CD4-positive, CD25-positive, alpha-beta regulatory T cell (primary cell): ENCODE data around the gene GTF2E1. TPM values are rescaled to one million over a fixed set of nuclear protein-coding genes. Genes with fewer than 3 reads are reported as not detected.

Source experiments
- ATAC-seq, 2 donors: fragments of 150-1000 bp; cut with Tn5 transposase; one replicate each; pipeline ENCODE4 v1.10.0; 2021; ENCODE audit warnings: low read depth in 2 of 2, moderate number of reproducible peaks in 2 of 2, moderate library complexity in 1 of 2
- DNase-seq, 3 donors: peaks; one replicate each; pipeline versions ENCODE4 v3.0.0 to v3.0.0-alpha.2; 2012 to 2022; ENCODE audit warnings: mixed read lengths in 1 of 3
- H3K27ac ChIP-seq: one replicate; pipeline ENCODE4 v1.7.0; 2013; ENCODE audit warnings: mild to moderate bottlenecking, low read length; ENCODE audit not compliant: insufficient read depth, poor library complexity, severe bottlenecking
- H3K27me3 ChIP-seq: one replicate; pipeline ENCODE4 v1.7.0; 2013; ENCODE audit warnings: low read length; ENCODE audit not compliant: control insufficient read depth, insufficient read depth
- H3K36me3 ChIP-seq: one replicate; pipeline ENCODE4 v1.7.0; 2013; ENCODE audit warnings: mild to moderate bottlenecking, low read length, moderate library complexity; ENCODE audit not compliant: control insufficient read depth, insufficient read depth
- H3K4me1 ChIP-seq: 2 replicates; pipeline ENCODE4 v1.7.0; 2013; ENCODE audit warnings: mild to moderate bottlenecking, low read length; ENCODE audit not compliant: insufficient read depth, control insufficient read depth, poor library complexity, severe bottlenecking
- H3K4me3 ChIP-seq: one replicate; pipeline ENCODE4 v1.7.0; 2013; ENCODE audit warnings: low read depth, mild to moderate bottlenecking, low read length, moderate library complexity
- H3K9me3 ChIP-seq, 2 experiments: 1 replicate in 1 of 2; 2 replicates in 1 of 2; pipeline ENCODE4 v1.7.0; 2013; ENCODE audit warnings: low read length in 2 of 2, mild to moderate bottlenecking in 1 of 2, moderate library complexity in 1 of 2; ENCODE audit not compliant: control insufficient read depth in 2 of 2
- H3K27ac Mint-ChIP-seq, 3 donors: one replicate each; pipeline ENCODE4 v1.8.0; 2020 to 2022; ENCODE audit warnings: mild to moderate bottlenecking in 3 of 3, mixed read lengths in 3 of 3, moderate library complexity in 2 of 3
- H3K27me3 Mint-ChIP-seq: one replicate; pipeline ENCODE4 v1.8.0; 2022; ENCODE audit warnings: mild to moderate bottlenecking, mixed read lengths
- H3K36me3 Mint-ChIP-seq: one replicate; pipeline ENCODE4 v1.8.0; 2020; ENCODE audit warnings: mixed read lengths
- H3K4me1 Mint-ChIP-seq, 4 donors: one replicate each; pipeline ENCODE4 v1.8.0; 2020 to 2022; ENCODE audit warnings: mixed read lengths in 4 of 4, mild to moderate bottlenecking in 1 of 4
- H3K4me3 Mint-ChIP-seq, 4 donors: one replicate each; pipeline ENCODE4 v1.8.0; 2020 to 2022; ENCODE audit warnings: mild to moderate bottlenecking in 4 of 4, mixed read lengths in 4 of 4, moderate library complexity in 3 of 4
- H3K9me3 Mint-ChIP-seq, 7 donors: one replicate each; pipeline ENCODE4 v1.8.0; 2020 to 2022; ENCODE audit warnings: mixed read lengths in 7 of 7, mild to moderate bottlenecking in 3 of 7, moderate library complexity in 2 of 7
- polyA plus RNA-seq, 4 donors: library from polyadenylated mRNA; unstranded; fragments of 300-500 nt; fragmentation: Illumina TruSeq; gene quantifications; one replicate each; pipeline ENCODE4 v1.2.3, GENCODE V29; 2021
- total RNA-seq: library from RNA; stranded (reverse); gene quantifications from one replicate; pipeline ENCODE4 v1.2.3, GENCODE V29; 2022

The GTF2E1 gene
- total and polyA plus RNA-seq, 5 donors from 2014 or later: 14.7 to 23.1 (median 18.7) TPM

GRCh38 chr3:120800625-120801024 lies 58.1 kb downstream of the GTF2E1 start:
- Mint-ChIP-seq H3K27me3 (peaks cover 4% of the 10 kb centered on the region), H3K9me3 (no peaks in the 10 kb centered on the region), H3K4me1 (no peaks in the 10 kb centered on the region), H3K4me3 (no peak overlapping the region), H3K36me3 (no peaks in the 10 kb centered on the region), H3K27ac (no peak overlapping the region)
- Histone ChIP-seq H3K4me3 (no peak overlapping the region), H3K9me3 (no peaks in the 10 kb centered on the region), H3K36me3 (no peaks in the 10 kb centered on the region), H3K27ac (no peak overlapping the region), H3K4me1 (no peaks in the 10 kb centered on the region), H3K27me3 (peaks cover 2% of the 10 kb centered on the region)
- DNase-seq (no peak), ATAC-seq (no peak)

DNA sequence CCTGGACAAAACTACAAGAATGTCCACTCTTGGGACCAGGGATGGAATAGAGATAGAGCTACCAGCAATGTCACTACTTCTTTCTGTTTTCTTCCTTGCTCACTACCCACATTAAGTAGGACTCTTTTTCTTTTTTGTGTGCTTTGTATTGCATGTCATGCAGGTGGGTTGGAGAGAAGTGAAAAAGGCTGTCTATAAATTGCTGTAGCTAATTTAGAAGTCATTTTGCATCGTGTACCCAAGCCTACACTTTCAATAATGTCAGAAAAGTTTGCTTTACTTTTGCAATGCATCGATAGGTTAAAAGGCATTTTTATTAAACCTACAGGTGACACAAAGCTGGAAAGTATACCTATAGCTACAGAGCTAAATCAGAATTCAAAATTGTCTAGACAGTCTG lies 58.9 kb downstream of the GTF2E1 start:
- Histone ChIP-seq H3K4me3 (no peak overlapping the region), H3K9me3 (no peaks in the 10 kb centered on the region), H3K27me3 (peaks cover 2% of the 10 kb centered on the region), H3K27ac (no peak overlapping the region), H3K36me3 (no peaks in the 10 kb centered on the region), H3K4me1 (no peaks in the 10 kb centered on the region)
- ATAC-seq: no peak
- peaks cover 6% of the 10 kb centered on the region for H3K27me3 Mint-ChIP-seq
- no peak overlapping the region for H3K4me3 Mint-ChIP-seq
- H3K27ac Mint-ChIP-seq: no peak overlapping the region
- H3K36me3 Mint-ChIP-seq: no peaks in the 10 kb centered on the region
- no peaks in the 10 kb centered on the region for H3K9me3 Mint-ChIP-seq
- no peak for DNase-seq
- H3K4me1 Mint-ChIP-seq: no peaks in the 10 kb centered on the region

DNA sequence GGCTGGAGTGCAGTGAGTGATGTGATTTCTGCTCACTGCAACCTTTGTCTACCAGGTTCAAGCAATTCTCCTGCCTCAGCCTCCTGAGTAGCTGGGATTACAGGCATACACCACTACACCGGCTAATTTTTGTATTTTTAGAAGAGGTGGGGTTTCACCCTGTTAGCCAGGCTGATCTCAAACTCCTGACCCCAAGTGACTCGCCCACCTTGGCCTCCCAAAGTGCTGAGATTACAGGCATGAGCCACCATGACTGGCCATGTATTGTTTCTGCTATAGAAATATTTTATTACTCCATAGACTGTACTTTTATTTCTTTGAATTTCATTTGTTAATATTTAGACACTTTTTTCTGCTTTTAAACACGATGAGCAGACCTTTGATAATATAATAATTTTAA lies 60.4 kb downstream of the GTF2E1 start:
- no peaks in the 10 kb centered on the region for H3K36me3 Mint-ChIP-seq
- Histone ChIP-seq H3K36me3 (no peaks in the 10 kb centered on the region), H3K4me1 (no peaks in the 10 kb centered on the region), H3K27ac (no peak overlapping the region), H3K27me3 (peaks cover 2% of the 10 kb centered on the region), H3K4me3 (no peak overlapping the region), H3K9me3 (no peaks in the 10 kb centered on the region)
- DNase-seq: no peak
- no peak for ATAC-seq
- H3K27me3 Mint-ChIP-seq: peaks cover 11% of the 10 kb centered on the region
- H3K9me3 Mint-ChIP-seq: peaks cover 0 to 2% (median 0%) of the 10 kb centered on the region in 7 donors
- H3K4me1 Mint-ChIP-seq: no peaks in the 10 kb centered on the region
- H3K27ac Mint-ChIP-seq: no peak overlapping the region
- H3K4me3 Mint-ChIP-seq: no peak overlapping the region

DNA sequence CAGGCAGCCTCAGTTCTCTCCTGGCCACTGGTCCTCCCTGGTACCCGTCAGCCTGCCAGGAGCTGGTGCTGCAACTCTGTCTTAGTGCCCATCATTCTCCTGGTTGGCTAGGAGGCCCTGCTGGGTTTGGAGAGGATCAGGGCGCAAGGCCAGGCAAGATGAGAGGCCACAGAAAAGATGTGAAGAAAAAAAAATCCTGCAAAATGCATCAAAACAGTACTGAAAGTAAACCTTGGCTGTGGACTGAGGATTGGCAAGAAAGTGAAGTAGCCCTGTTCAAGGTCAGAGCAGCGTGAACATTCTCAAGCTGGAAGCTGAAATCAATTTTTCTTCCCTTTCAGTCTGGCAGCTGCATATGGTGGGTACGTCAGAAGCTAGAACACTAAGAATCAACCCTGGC lies 74.2 kb downstream of the GTF2E1 start:
- Mint-ChIP-seq H3K9me3 (peaks cover 0 to 8% (median 0%) of the 10 kb centered on the region in 7 donors), H3K27me3 (peaks cover 20% of the 10 kb centered on the region)

DNA sequence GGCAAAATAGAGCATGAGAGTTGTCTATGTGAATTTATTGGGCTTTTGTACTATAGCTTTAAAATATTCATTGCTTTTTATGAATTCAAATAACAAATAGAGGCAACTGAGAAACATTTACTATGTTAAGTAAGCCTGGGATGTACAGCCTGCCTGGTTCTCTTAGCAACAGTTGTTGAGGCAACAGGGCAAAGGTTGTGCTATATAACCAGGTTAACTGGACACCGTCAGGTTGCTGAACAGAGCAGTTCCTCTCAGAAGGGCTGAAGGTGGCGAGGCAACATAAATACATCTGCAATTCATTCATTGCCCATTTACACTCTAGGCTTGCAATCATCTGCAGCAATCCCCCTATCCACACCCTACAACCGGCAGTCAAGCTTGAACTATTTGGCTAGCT lies 78.2 kb downstream of the GTF2E1 start:
- H3K9me3 Mint-ChIP-seq: no peaks in the 10 kb centered on the region
- Histone ChIP-seq H3K27me3 (peaks cover 3% of the 10 kb centered on the region), H3K4me3 (no peak overlapping the region), H3K27ac (no peak overlapping the region), H3K36me3 (no peaks in the 10 kb centered on the region), H3K4me1 (no peaks in the 10 kb centered on the region), H3K9me3 (no peaks in the 10 kb centered on the region)
- no peak for ATAC-seq
- no peaks in the 10 kb centered on the region for H3K4me1 Mint-ChIP-seq
- H3K4me3 Mint-ChIP-seq: no peak overlapping the region
- DNase-seq: no peak
- no peak overlapping the region for H3K27ac Mint-ChIP-seq
- no peaks in the 10 kb centered on the region for H3K36me3 Mint-ChIP-seq
- H3K27me3 Mint-ChIP-seq: peaks cover 11% of the 10 kb centered on the region

More for the DNA sequence above, 74.2 kb downstream of the GTF2E1 start:
- Mint-ChIP-seq H3K4me1 (no peaks in the 10 kb centered on the region), H3K36me3 (no peaks in the 10 kb centered on the region), H3K27ac (no peak overlapping the region), H3K4me3 (no peak overlapping the region)
- DNase-seq (no peak), ATAC-seq (no peak)
- H3K4me1 ChIP-seq: no peaks in the 10 kb centered on the region
- H3K27ac ChIP-seq: no peak overlapping the region
- H3K27me3 ChIP-seq: peaks cover 6% of the 10 kb centered on the region
- no peaks in the 10 kb centered on the region for H3K36me3 ChIP-seq
- H3K4me3 ChIP-seq: no peak overlapping the region
- no peaks in the 10 kb centered on the region for H3K9me3 ChIP-seq

GRCh38 chr3:120821426-120821825 lies 78.9 kb downstream of the GTF2E1 start:
- H3K27me3 ChIP-seq: no peaks in the 10 kb centered on the region
- no peaks in the 10 kb centered on the region for H3K4me1 Mint-ChIP-seq
- peaks cover 11% of the 10 kb centered on the region for H3K27me3 Mint-ChIP-seq
- no peaks in the 10 kb centered on the region for H3K9me3 Mint-ChIP-seq
- no peak for ATAC-seq
- H3K36me3 Mint-ChIP-seq: no peaks in the 10 kb centered on the region
- H3K4me3 ChIP-seq: no peak overlapping the region
- H3K9me3 ChIP-seq: no peaks in the 10 kb centered on the region
- no peaks in the 10 kb centered on the region for H3K36me3 ChIP-seq
- no peak for DNase-seq
- H3K27ac Mint-ChIP-seq: no peak overlapping the region
- H3K27ac ChIP-seq: no peak overlapping the region
- no peaks in the 10 kb centered on the region for H3K4me1 ChIP-seq
- no peak overlapping the region for H3K4me3 Mint-ChIP-seq

DNA sequence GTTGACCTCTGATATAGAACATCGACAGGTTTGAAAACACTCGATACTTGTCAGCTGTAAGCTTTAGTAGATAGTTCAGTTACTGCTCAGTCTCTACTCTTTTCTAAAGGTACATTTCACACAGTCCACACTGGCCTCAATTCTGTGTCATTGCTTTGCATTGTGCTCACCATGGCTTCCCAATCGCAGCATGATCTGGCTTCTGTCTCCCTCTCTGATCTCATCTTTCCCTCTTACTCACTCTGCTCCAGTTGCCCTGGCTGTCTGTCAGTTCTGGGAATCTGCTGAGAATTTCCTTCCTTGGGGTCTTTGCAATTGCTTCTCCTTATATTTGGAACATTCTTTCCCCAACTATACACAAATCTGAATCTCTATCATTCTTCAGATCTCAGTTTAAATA lies 80.6 kb downstream of the GTF2E1 start:
- H3K9me3 ChIP-seq: no peaks in the 10 kb centered on the region
- no peaks in the 10 kb centered on the region for H3K4me1 Mint-ChIP-seq
- no peak overlapping the region for H3K27ac ChIP-seq
- H3K27ac Mint-ChIP-seq: no peak overlapping the region
- H3K36me3 Mint-ChIP-seq: no peaks in the 10 kb centered on the region
- ATAC-seq (no peak), DNase-seq (no peak)
- H3K27me3 ChIP-seq: no peaks in the 10 kb centered on the region
- no peak overlapping the region for H3K4me3 Mint-ChIP-seq
- H3K4me1 ChIP-seq: no peaks in the 10 kb centered on the region
- peaks cover 6% of the 10 kb centered on the region for H3K27me3 Mint-ChIP-seq
- no peaks in the 10 kb centered on the region for H3K9me3 Mint-ChIP-seq
- H3K4me3 ChIP-seq: no peak overlapping the region
- no peaks in the 10 kb centered on the region for H3K36me3 ChIP-seq

GRCh38 chr3:120824613-120825012 lies 82.1 kb downstream of the GTF2E1 start:
- Mint-ChIP-seq H3K27me3 (peaks cover 6% of the 10 kb centered on the region), H3K36me3 (no peaks in the 10 kb centered on the region), H3K27ac (no peak overlapping the region), H3K4me3 (no peak overlapping the region), H3K4me1 (no peaks in the 10 kb centered on the region), H3K9me3 (no peaks in the 10 kb centered on the region)
- no peak for ATAC-seq
- Histone ChIP-seq H3K36me3 (no peaks in the 10 kb centered on the region), H3K27ac (no peak overlapping the region), H3K4me1 (no peaks in the 10 kb centered on the region), H3K9me3 (no peaks in the 10 kb centered on the region), H3K4me3 (no peak overlapping the region), H3K27me3 (no peaks in the 10 kb centered on the region)
- no peak for DNase-seq
